GM21737 (cell line): ENCODE results near the gene ATP8A2.
"Not testable (repeated sequence)": the region's sequence is repeated elsewhere in the genome, so short reads cannot be mapped to it uniquely, and the experiment has no call there.

Experiments used
- ATAC-seq: cut with Tn5 transposase; IDR thresholded peaks from one replicate; pipeline ENCODE4 v1.9.1; 2021; ENCODE audit warnings: mild to moderate bottlenecking, moderate library complexity; ENCODE audit not compliant: unreplicated experiment

Gene ATP8A2

GRCh38 chr13:25943658-25944057 is 571.9 kb downstream of the ATP8A2 start:
- ATAC-seq, result no peak

DNA sequence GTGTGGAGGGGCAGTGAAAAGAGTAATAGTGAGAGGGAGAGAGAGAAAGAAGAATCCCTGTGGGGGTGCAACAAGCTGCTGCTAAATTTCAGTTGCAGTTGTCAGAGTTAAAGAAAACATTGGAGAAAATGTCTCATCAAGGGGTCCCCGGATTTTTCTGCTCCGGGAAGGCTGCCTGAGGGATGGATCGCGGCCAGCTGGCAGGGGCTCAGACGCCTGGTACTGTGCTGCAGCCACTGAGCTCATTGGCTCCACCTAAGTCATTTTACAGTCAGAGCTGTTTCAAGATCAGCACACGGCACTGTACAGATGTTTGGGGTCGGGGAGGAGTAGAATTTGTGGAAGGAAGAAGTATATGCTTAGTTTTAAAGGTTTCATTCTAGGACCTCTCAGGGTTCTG is 573.8 kb downstream of the ATP8A2 start:
- no peak for ATAC-seq

DNA sequence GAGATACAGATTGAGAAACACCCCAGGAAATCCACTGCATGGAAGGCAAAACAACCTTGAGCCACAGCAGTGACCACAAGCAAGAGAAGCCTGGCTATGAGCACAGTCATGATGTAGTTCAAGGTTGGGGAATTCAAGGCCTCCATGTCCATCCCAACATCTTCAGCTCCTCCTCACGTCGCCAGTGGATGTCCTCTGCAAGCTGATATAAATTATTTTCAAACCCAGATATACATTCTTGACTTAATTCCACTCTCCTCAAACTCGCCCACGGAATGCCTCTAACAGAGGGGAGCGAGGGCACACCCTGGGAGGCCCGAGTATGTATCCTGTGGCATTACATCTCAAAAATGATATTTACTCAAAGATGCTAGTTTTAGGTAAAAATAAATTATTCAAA is 574.5 kb downstream of the ATP8A2 start:
- no peak for ATAC-seq

DNA sequence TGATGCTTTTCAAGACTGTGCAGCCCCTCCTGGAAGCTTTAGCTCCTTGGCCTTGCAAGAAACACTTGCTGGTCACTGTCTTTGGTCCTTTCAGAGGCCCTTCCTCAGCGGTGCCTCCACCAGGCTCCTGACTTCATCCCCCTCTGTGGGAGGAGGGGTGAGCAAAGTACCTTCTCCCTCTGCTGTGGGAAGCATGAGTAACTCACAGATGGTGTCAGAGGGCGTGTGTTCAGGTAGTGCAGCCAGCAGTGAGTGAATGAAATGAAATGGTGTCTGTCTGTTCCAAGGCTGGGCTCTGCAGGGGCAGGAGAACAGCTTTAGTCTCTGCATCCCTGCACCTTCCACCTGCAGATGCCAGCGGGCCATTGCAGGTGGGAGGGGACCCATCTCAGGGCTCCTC is 577.1 kb downstream of the ATP8A2 start:
- ATAC-seq, result no peak

GRCh38 chr13:25951831-25952230 is 580.1 kb downstream of the ATP8A2 start:
- no peak for ATAC-seq

- ATAC-seq, result not testable (repeated sequence)
Observed at GRCh38 chr13:25954080-25954479, 582.3 kb downstream of the ATP8A2 start.

DNA sequence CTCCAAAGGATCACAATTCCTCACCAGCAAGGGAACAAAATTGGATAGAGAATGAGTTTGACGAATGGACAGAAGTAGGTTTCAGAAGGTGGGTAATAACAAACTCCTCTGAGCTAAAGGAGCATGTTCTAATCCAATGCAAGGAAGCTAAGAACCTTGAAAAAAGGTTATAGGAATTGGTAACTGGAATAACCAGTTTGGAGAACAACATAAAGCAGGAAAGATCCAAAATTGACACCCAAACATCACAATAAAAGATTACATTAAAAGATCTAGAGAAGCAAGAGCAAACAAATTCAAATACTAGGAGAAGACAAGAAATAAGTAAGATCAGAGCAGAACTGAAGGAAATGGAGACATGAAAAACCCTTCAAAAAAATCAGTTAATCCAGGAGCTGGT is 583.2 kb downstream of the ATP8A2 start:
- ATAC-seq, result not testable (repeated sequence)

DNA sequence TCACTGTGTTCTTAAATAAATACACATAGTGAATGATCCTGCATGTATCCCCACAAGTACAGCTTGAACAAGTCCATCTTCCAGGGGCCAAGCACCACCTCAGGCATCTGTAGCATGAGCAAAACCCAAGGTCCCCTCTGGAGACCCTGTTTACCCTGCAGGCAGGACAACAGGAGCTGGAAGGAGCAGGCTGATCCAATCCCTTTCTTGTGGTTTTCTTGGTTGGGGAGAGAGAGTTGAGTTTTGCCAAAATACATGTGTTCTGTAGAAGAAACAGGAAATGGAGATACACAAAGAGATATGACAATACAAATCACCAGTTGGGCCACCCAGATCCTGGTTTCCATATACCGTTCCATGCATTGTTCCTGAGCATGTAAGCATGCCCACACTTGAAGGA is 587.2 kb downstream of the ATP8A2 start:
- ATAC-seq, result no peak

DNA sequence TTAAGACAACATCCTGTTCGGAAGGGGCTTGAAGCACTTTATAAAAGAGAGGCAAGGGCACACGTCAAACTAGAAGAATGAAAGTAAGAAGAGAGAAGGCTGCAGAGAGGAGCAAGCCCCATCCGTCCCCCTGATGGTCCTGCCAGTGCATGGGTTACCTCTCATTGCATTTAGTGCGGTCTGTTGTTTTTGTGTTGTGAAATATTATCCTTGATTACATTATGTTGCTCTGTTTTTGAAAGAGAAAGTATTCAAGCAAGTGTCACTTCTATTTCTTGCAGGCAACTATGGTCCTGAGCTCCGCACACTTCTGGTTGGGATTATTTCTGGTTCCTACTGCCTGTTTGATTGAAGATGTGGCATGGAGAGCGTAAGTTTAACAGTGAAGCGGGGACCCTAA is 589.5 kb downstream of the ATP8A2 start:
- ATAC-seq, result no peak

DNA sequence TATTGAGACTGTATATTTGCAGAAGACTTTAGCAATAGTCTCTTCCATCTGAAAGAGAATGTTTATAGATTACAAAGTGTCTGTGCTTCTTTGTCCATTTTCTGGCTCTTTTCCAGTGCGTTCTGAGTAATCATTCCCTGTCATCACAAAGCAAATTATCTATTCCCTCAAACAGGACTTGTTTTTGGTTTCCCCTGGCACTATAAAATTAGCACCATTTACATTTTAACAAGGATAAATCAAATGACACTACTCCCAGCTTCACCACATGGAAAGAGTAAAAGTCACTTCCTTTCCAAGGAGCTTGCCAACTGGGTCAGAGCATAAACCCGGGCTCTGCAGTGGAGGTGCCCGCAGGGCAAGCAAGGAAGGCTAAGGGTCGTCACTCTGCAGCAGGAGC is 591.9 kb downstream of the ATP8A2 start:
- ATAC-seq, result no peak

DNA sequence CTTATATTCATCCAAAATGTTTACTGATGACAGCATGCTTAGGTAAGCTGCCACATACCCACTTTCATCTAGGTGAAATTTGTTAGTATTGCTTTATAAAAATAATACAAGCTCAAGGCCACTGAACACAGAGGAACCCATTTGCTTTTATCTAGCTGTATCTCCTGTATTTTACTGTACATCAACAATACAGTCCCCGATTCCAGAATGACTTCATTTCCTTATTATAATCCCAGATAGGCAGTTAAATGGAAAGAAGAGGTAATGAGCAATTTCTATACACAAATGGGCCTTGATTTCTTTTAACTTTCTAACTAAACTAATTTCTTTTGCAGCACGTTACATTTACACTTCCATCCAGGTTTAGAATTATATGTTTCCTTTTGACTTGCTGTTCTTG is 593.8 kb downstream of the ATP8A2 start:
- ATAC-seq, result no peak

- ATAC-seq, result no peak
Observed at GRCh38 chr13:25966086-25966485, 594.3 kb downstream of the ATP8A2 start.

- no peak for ATAC-seq
Observed at GRCh38 chr13:25967144-25967543, 595.4 kb downstream of the ATP8A2 start.

DNA sequence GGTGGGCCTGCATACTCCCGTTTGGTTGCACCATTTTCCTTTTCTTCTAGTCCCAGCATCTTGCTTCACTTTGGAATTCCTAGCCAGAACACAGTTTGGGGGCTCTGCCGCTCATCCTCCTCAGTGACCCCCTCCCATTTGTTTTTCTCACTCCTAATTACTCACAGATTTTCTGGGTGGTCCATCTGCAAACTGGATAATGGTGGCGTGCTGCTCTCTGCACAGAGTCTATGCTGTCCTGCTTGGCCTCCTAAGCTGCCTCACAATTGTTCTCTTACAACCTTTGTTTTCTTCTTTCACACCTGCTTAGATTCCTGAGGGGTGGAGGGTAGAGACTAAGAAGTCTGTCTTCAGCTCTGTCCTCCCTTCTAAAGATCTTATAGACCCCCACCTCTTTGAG is 599.3 kb downstream of the ATP8A2 start:
- no peak for ATAC-seq

DNA sequence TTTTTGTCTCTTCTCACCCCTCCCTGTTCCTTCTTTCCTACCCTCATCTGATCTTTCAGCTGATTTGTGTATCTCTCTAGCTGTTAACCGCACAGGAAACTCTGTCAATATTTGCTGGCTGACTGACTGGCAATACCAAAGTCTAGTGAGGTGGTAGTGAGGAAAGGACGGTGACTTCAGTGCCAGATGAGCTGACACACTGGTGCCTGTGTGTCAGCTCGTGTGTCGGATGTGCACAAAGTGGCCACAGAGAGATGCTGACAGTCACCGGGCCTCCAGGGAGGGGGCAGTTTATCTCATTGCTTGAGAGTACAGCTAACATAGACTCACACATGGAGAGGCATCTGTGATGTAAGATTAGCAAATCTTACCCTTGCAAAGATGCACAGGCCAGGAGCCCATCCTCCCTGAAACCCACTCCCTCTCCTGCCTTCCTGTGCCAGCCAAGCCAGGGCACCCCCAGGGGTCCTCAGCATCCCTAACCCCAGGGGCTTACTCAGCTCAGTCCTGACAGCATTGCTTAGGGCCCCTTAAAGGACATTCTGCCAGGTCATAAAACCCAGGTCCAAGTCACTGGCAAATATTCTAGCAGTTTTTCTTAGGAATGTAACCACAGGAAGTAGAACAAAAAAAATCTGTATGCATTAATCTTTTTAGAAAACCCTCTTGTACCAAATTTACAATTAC is 599.8 kb downstream of the ATP8A2 start:
- no peak for ATAC-seq

DNA sequence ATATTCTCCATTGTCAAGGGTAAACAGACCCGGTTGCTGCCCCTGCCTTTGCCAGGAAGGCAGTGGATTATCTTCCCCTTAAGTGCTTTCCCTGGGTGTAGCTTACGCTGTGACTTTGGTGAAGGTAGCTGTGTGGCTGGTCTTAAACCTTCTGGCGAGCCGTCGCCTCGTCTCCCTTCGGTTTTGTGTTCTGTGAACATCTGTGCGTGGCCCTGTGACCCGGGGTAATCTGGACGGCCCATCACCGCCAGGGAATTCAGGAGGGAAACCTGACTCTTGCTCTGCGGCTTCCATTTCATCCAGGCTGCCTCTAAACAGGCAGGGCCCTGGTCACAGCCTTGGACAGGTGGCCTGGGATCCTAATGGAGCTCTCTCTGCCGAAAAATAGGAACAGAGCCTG is 601.3 kb downstream of the ATP8A2 start:
- ATAC-seq, result no peak

GRCh38 chr13:25973576-25973975 is 601.8 kb downstream of the ATP8A2 start:
- no peak for ATAC-seq

- no peak for ATAC-seq
Observed at GRCh38 chr13:25977216-25977615, 605.4 kb downstream of the ATP8A2 start.

GRCh38 chr13:25977671-25978070 is 605.9 kb downstream of the ATP8A2 start:
- ATAC-seq, result no peak

GRCh38 chr13:25978961-25979360 is 607.2 kb downstream of the ATP8A2 start:
- ATAC-seq, result no peak

DNA sequence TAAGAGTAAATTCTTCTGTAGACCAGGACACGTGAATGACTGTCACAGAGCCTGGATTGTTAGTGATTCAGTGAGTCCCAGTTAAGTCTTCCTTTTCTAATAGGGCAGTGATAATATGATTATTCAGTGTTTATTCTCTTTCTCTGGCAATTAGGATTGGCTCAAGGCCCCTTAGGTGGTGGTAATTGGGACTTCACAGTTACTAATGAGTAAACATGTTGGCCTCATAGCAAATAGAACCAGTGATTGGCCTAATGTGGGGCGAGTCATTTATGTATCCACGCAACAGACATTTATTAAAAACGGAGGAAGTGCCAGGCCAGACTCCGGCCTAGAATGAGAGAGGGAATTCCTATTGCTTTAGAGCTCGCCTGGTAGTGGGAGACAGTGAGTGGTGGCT is 607.6 kb downstream of the ATP8A2 start:
- ATAC-seq, result no peak

- no peak for ATAC-seq
Observed at GRCh38 chr13:25980255-25980654, 608.5 kb downstream of the ATP8A2 start.

- no peak for ATAC-seq
Observed at GRCh38 chr13:25981060-25981459, 609.3 kb downstream of the ATP8A2 start.
